Measurements from ENCODE around the gene MAPT.

DNA sequence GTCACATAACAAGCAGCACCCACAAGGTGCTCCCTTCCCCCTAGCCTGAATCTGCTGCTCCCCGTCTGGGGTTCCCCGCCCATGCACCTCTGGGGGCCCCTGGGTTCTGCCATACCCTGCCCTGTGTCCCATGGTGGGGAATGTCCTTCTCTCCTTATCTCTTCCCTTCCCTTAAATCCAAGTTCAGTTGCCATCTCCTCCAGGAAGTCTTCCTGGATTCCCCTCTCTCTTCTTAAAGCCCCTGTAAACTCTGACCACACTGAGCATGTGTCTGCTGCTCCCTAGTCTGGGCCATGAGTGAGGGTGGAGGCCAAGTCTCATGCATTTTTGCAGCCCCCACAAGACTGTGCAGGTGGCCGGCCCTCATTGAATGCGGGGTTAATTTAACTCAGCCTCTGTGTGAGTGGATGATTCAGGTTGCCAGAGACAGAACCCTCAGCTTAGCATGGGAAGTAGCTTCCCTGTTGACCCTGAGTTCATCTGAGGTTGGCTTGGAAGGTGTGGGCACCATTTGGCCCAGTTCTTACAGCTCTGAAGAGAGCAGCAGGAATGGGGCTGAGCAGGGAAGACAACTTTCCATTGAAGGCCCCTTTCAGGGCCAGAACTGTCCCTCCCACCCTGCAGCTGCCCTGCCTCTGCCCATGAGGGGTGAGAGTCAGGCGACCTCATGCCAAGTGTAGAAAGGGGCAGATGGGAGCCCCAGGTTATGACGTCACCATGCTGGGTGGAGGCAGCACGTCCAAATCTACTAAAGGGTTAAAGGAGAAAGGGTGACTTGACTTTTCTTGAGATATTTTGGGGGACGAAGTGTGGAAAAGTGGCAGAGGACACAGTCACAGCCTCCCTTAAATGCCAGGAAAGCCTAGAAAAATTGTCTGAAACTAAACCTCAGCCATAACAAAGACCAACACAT is 104.9 kb downstream of the MAPT start, which contains the start of gene STH:
- TF ChIP-seq CTCF (IDR thresholded peaks at IDR 0.05; ENCODE audit: poor library complexity) (no peak), EZH2 (IDR thresholded peaks at IDR 0.05; ENCODE audit: borderline replicate concordance) (no peak)
